Measurements from ENCODE around the gene RBFOX1. TPM values are rescaled to one million over a fixed set of nuclear protein-coding genes. Genes with fewer than 3 reads are reported as not detected.

RBFOX1 gene
- total RNA-seq, 1 donor: not detected

GRCh38 chr16:7731141-7731540, 398.5 kb downstream of the RBFOX1 start:
- TF ChIP-seq, protein P1, sequence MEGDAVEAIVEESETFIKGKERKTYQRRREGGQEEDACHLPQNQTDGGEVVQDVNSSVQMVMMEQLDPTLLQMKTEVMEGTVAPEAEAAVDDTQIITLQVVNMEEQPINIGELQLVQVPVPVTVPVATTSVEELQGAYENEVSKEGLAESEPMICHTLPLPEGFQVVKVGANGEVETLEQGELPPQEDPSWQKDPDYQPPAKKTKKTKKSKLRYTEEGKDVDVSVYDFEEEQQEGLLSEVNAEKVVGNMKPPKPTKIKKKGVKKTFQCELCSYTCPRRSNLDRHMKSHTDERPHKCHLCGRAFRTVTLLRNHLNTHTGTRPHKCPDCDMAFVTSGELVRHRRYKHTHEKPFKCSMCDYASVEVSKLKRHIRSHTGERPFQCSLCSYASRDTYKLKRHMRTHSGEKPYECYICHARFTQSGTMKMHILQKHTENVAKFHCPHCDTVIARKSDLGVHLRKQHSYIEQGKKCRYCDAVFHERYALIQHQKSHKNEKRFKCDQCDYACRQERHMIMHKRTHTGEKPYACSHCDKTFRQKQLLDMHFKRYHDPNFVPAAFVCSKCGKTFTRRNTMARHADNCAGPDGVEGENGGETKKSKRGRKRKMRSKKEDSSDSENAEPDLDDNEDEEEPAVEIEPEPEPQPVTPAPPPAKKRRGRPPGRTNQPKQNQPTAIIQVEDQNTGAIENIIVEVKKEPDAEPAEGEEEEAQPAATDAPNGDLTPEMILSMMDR (IDR thresholded peaks at IDR 0.05; ENCODE audit: insufficient read depth, low read length): no peak
- no peak for DNase-seq (ENCODE audit: low read depth)
- H3K4me3 ChIP-seq (ENCODE audit: low read depth, low read length): no peak overlapping the region

- TF ChIP-seq, protein P1 (IDR thresholded peaks at IDR 0.05; ENCODE audit: insufficient read depth, low read length): no peak
- DNase-seq (ENCODE audit: low read depth): no peak
- H3K4me3 ChIP-seq (ENCODE audit: low read depth, low read length): no peak overlapping the region
Observed at GRCh38 chr16:7736138-7736665, 403.6 kb downstream of the RBFOX1 start.

DNA sequence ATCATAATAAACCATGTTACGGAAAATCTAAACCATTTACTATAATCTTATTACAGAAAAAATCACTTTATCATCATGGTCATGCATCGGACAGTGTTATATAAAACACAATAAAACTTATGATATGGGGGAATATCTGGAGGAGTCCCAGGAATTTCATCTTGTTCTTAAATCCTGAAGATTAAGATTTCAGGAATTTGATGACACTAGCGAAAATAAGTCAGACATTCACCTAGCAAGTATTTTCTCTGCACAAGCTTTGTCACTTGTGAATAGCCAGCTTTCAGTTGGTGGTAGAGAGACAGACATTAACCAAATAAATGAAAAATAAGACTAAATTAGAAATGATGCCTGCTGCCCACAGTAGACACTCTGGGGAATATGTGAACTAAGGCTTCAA, 410.0 kb downstream of the RBFOX1 start:
- TF ChIP-seq, protein P1 (IDR thresholded peaks at IDR 0.05; ENCODE audit: insufficient read depth, low read length): no peak
- DNase-seq (ENCODE audit: low read depth): no peak
- no peak overlapping the region for H3K4me3 ChIP-seq (ENCODE audit: low read depth, low read length)

- TF ChIP-seq, protein P1 (IDR thresholded peaks at IDR 0.05; ENCODE audit: insufficient read depth, low read length): no peak
- H3K4me3 ChIP-seq (ENCODE audit: low read depth, low read length): no peak overlapping the region
- DNase-seq (ENCODE audit: low read depth): no peak
Observed at GRCh38 chr16:7744546-7745264, 412.1 kb downstream of the RBFOX1 start.

- TF ChIP-seq, protein P1 (IDR thresholded peaks at IDR 0.05; ENCODE audit: insufficient read depth, low read length): no peak
- H3K4me3 ChIP-seq (ENCODE audit: low read depth, low read length): no peak overlapping the region
- DNase-seq (ENCODE audit: low read depth): no peak
Observed at GRCh38 chr16:7745276-7745675, 412.6 kb downstream of the RBFOX1 start.

GRCh38 chr16:7746941-7747340, 414.3 kb downstream of the RBFOX1 start:
- TF ChIP-seq, protein P1 (IDR thresholded peaks at IDR 0.05; ENCODE audit: insufficient read depth, low read length): no peak
- H3K4me3 ChIP-seq (ENCODE audit: low read depth, low read length): no peak overlapping the region
- no peak for DNase-seq (ENCODE audit: low read depth)

Measured in fibroblast of the aortic adventitia (primary cell).